GM18873 (cell line): ENCODE data around the gene STK32C.
"Not testable (repeated sequence)": the region's sequence is repeated elsewhere in the genome, so short reads cannot be mapped to it uniquely, and the experiment has no call there.

Source experiments
- ATAC-seq: cut with Tn5 transposase; IDR thresholded peaks from one replicate; pipeline ENCODE4 v1.9.1; 2021; ENCODE audit warnings: mild to moderate bottlenecking, moderate library complexity, moderate number of reproducible peaks; ENCODE audit not compliant: unreplicated experiment, low FRiP score

Gene STK32C

GRCh38 chr10:132303361-132304115, 4.2 kb downstream of the STK32C start:
- no peak for ATAC-seq

GRCh38 chr10:132302421-132303310, 5.1 kb downstream of the STK32C start:
- no peak for ATAC-seq

- no peak for ATAC-seq
Measured at GRCh38 chr10:132301371-132302330, 6.1 kb downstream of the STK32C start.

GRCh38 chr10:132300582-132300981, 7.2 kb downstream of the STK32C start:
- no peak for ATAC-seq

- ATAC-seq, result no peak
Measured at GRCh38 chr10:132299371-132300336, 8.1 kb downstream of the STK32C start.

GRCh38 chr10:132298038-132298881, 9.5 kb downstream of the STK32C start:
- no peak for ATAC-seq

- ATAC-seq, result no peak
Measured at GRCh38 chr10:132297526-132297925, 10.2 kb downstream of the STK32C start.

- no peak for ATAC-seq
Measured at GRCh38 chr10:132296666-132297443, 10.9 kb downstream of the STK32C start.

- ATAC-seq, result not testable (repeated sequence)
Measured at GRCh38 chr10:132295481-132295880, 12.3 kb downstream of the STK32C start.

GRCh38 chr10:132294561-132295318, 13.0 kb downstream of the STK32C start:
- ATAC-seq, result no peak

GRCh38 chr10:132293813-132294520, 13.8 kb downstream of the STK32C start:
- ATAC-seq, result no peak

- ATAC-seq, result no peak
Measured at GRCh38 chr10:132293201-132293812, 14.4 kb downstream of the STK32C start.

GRCh38 chr10:132292287-132293200, 15.2 kb downstream of the STK32C start:
- ATAC-seq, result no peak

GRCh38 chr10:132291826-132292225, 15.9 kb downstream of the STK32C start:
- ATAC-seq, result no peak

GRCh38 chr10:132290631-132291030, 17.1 kb downstream of the STK32C start:
- ATAC-seq, result no peak
